ENCODE results near the gene ERH.
"Not testable (repeated sequence)": the region's sequence is repeated elsewhere in the genome, so short reads cannot be mapped to it uniquely, and the experiment has no call there.

ERH gene

GRCh38 chr14:69398053-69398817 lies at the start of gene ERH, which contains the start of gene SLC39A9:
TSS of gene ERH (minus strand) at chr14:69398299. CDS start at chr14:69398233, 66 bp downstream.
TSS of gene SLC39A9 (plus strand) at chr14:69398692. CDS start at chr14:69399370, 678 bp downstream.
- peak; percentile 75 to 86 (median 83) for DNase-seq

DNA sequence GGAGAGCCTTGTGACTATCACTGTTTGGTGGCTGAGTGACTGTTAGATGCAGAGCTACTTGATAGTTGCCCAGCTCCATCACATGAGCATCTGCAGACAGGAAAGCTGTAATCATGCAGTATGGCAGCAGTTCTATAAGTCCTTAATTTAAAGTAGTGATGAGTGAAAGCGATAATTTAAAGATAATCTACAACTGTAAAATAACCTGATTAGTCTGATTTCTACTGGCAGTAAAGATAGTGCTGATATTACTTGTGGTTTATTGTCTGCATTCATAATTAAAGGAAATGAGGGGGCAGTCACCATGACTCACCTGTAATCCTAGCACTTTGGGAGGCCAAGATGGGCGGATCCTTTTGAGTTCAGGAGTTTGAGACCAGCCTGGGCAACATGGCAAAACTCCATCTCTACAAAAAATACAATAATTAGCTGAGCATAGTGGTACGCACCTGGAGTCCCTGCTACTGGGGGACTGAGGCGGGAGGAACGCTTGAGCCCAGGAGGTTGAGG lies 45.3 kb upstream of the ERH start:
- DNase-seq: no peak

DNA sequence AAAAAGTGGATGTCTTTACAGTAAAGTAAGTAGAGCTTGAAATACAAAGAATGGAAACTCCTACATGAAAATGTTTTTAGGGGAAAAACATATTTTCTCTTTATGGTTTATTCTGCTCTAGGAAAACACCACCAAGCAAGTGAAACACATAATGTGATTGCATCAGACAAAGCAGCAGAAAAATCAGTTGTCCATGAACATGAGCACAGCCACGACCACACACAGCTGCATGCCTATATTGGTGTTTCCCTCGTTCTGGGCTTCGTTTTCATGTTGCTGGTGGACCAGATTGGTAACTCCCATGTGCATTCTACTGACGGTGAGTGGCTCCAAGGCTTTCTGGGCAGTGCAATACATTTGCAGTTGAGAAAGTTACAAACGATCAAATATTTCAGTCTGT lies 43.8 kb upstream of the ERH start:
- DNase-seq: no peak

DNA sequence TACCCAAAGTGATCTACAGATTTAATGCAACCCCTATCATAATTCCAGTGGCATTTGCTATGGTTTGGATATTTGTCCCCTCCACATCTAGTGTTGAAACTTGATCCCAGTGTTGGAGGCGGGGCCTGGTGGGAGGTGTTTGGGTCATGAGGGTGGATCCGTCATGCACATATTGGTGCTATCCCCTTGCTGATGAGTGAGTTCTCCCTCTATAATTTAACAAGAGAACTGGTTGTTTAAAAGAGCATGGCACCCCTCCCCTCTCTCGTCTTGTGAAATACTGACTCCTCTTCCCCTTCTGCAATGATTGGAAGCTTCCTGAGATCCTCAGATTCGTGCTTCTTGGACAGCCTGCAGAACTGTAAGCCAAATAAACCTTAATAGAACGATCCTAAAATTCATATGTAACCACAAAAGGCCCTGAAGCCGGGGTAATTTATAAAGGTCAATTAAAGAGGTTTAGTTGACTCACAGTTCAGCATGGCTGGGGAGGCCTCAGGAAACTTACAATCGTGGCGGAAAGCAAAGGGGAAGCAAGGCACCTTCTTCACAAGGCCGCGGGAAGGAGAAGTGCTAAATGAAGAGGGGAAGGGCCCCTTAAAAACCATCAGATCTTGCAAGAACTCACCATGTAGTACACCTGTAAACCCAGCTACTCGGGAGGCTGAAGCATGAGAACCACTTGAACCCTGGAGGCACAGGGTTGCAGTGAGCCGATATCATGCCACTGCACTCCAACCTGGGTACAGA lies 41.6 kb upstream of the ERH start:
- DNase-seq: no peak

DNA sequence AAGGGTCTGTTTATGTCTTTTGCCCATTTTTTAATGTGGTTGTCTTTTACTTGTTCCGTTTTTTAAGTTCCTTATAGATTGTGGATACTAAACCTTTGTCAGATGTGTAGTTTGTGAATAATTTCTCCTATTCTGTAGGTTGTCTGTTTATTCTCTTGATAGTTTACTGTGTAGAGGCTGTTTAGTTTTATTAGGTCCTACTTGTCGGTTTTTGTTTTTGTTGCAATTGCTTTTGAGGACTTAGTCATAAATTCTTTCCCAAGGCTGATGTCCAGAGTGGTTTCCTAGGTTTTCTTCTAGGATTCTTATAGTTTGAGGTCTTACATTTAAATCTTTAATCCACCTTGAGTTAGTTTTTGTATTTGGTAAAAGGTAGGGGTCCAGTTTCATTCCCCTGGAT lies 34.3 kb upstream of the ERH start:
- DNase-seq: no peak

DNA sequence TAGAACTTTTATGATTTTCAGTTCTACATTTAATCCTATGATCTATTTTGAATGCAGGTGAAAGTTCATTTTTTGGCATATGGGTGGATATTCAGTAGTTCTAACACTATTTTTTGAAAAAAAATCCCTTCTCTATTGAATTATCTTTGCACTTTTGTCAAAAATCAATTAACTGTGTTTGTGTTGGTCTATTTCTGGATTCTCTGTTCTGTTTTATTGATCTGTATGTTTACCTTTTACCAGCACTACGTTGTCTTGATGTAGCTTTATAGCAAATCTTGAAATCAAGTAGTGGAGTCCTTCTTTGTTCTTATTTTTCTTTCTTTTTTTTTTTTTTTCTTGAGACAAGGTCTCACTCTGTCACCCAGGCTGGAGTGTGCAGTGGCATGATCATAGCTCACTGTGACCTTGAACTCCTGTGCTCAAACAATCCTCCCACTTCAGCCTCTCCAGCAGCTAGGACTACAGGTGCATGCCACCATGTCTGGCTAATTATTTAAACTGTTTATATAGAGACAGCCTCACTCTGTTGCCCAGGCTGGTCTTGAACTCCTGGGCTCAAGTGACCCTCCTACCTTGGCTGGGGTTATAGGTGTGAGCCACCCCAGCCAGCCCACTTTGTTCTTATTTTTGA lies 32.3 kb upstream of the ERH start:
- no peak for DNase-seq

DNA sequence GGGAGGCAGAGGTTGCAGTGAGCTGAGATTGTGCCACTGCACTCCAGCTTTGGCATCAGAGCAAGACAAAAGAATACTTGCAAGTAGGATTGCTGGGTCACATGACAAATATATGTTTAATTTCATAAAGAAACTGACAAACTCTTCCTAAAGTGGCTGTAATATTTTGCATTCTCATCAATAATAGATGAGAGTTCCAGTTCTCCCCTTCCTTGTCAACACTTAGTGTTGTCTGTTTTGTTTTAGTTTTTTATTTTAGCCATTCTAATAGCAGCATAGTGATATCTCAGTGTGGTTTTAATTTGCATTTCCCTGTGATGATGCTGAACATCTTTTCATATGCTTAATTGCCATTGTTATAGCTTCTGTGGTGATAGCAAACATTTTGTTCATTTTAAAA lies 31.5 kb upstream of the ERH start:
- DNase-seq: no peak

DNA sequence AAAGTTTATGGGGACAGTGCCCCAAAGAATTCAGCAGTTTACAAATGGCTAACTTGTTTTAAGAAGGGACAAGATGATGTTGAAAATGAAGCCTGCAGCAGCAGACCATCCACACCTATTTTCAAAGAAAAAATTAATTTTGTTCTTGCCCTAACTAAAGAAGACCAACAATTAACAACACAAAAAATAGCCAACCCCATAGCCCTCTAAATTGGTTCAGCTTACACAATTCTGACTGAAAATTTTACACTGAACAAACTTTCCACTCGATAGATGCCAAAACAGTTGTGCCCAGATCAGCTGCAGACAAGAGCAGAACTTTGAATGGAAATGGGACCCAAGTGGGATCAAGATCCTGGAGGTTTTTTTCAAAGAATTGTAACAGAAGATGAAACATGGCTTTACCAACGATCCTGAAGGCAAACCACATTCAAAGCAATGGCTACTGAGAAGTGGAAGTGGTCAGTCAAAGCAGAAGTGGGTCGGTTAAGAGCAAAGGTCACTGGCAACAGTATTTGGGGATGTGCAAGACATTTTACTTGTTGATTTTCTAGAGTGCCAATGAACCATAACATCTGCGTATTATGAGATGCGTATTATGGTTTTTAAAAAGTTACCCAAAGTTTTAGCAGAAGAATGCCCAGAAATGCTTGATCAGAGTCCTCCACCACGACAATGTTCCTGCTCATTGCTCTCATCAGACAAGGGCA lies 30.3 kb upstream of the ERH start:
- DNase-seq: no peak

DNA sequence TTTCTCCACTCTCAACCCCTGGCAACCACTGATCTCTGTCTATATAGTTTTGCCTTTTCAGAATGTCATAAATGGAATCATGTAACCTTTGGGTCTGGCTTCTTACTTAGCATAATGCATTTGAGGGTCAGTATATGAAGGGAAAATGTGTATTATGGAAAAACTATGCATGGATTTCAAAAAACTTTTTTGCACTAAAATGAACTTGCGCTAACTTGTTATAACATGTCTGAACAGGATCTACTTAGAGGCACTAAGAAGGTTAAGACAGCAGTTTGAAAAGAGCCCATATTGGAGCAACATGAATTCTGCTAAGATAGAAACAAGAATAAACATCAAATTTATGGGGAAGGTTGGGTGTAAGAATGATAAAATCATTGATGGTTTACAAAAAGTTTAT lies 29.5 kb upstream of the ERH start:
- no peak for DNase-seq

- DNase-seq: no peak
These were observed 26.2 kb upstream of the ERH start for GRCh38 chr14:69424149-69424923.

DNA sequence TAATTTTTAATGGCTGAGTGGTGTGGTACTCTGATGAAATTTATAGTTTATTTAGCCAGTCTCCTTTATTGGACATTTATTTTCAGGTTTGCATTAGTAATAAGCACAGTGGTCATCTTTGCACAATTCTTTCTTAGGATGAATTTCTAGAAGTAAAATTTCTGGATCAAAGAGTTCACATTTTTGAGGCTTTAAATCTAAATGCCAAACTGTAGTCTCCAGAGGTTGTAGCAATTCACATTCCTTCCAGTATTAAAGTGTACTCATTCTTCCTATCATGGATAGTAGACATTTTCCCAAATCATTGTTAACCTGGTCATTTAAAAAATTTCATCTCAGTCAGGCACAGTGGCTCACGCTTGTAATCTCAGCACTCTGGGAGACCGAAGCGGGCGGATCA lies 25.2 kb upstream of the ERH start:
- no peak for DNase-seq

DNA sequence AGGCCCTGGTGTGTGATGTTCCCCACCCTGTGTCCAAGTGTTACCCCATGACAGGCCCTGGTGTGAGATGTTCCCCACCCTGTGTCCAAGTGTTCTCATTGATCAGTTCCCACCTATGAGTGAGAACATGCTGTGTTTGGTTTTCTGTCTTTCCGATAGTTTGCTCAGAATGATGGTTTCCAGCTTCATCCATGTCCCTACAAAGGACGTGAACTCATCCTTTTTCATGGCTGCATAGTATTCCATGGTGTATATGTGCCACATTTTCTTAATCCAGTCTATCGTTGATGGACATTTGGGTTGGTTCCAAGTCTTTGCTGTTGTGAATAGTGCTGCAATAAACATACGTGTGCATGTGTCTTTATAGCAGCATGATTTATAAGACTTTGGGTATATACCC lies 18.0 kb upstream of the ERH start:
- DNase-seq: not testable (repeated sequence)

GRCh38 chr14:69413483-69413882 lies 15.4 kb upstream of the ERH start:
- no peak for DNase-seq

DNA sequence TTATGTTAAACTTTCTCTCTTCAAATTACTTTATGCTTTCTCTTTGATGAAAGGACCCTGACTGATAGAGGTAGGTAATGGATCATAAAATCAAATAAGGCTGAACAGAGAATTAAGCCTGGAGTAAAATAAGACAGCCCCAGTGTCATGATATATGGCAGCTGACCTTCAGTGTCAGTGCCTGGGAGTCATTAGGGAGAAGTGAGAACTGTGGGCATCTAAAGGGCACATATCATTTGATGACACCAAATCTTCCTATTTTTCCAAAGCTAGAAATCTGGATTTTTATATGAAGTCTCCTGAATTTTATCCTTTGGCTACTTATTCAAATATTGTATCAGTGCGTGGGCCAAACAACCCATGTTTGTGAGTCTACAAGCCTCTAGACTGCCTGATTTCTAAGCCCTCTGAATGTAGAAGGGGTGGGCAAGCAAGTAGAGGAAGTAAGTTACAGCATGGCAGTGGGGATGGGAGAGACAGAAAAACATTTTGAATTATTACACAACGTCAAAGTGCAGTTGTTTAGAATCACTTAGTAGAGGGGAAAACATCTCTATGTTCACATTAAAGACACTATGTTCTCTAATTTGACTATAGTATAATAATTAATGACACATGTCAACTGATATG lies 10.3 kb upstream of the ERH start:
- no peak for DNase-seq

GRCh38 chr14:69405762-69406161 lies 7.7 kb upstream of the ERH start:
- no peak for DNase-seq

- DNase-seq: no peak
These were observed 6.8 kb upstream of the ERH start for GRCh38 chr14:69404883-69405282.

- no peak for DNase-seq
These were observed 6.4 kb upstream of the ERH start for GRCh38 chr14:69404478-69404877.

- DNase-seq: no peak
These were observed 3.7 kb upstream of the ERH start for GRCh38 chr14:69401841-69402240.

DNA sequence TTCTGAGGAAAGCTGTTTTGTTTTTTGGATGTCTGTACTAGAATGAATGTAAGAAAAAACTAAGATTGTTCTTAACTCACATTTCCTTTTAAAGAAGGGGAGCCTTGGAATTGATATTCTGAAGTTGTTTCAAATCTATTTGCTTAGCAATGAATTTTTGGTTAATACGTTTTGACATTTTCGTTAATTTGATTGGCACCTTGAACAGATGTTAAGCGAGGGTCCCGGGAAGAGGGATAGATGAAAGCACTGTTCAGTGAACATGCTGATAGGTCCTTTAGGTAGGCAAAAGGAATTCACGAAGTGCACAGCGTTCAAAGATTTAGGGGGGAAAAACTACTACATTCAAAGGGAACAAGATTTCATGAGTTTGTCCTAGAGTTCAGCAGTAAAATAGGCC lies 2.1 kb upstream of the ERH start:
- no peak for DNase-seq

DNA sequence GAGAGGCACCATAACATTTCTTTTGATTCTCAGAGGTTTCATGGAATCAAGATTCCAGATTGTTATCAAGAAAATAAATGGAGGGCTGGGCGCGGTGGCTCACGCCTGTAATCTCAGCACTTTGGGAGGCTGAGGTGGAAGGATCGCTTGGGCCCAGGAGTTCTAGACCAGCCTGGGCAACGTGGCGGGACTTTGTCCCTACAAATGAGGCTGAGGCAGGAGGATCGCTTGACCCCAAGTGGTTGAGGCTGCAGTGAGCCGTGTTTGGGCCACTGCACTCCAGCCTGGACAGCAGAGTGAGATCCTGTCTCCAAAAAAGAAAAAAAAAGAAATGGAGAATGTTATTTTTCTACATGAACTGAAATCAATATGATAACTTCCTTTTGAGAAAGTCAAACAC lies 1.7 kb upstream of the ERH start:
- DNase-seq: no peak

- no peak for DNase-seq
These were observed 715 bp upstream of the ERH start for GRCh38 chr14:69398818-69399210.

DNA sequence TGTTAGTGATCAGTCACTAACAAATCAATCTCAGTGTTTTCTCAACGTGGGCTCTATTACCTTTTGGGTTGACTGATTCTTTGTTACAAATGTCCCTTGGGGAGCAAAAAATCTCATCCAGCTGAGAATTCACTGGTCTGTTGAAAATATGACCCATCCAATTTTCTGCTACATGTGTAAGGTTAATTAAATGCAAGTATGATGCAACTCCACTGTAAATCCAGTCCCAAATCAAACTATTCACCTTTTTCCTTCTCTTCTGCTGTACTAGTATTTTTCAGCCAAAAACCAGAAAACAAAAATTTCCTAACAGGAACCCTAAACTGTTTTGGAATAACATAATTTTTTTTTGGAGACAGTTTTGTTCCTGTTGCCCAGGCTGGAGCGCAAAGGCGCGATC lies 2.2 kb downstream of the ERH start:
- DNase-seq: no peak
